ENCODE results near the gene FOXI1.
"Not testable (repeated sequence)": the region's sequence is repeated elsewhere in the genome, so short reads cannot be mapped to it uniquely, and the experiment has no call there.

FOXI1 gene

GRCh38 chr5:170080217-170080616 is 25.5 kb upstream of the FOXI1 start:
- H3K9me3 Mint-ChIP-seq = no peaks in the 10 kb centered on the region
- no peaks in the 10 kb centered on the region for H3K4me1 Mint-ChIP-seq
- H3K36me3 Mint-ChIP-seq = peaks cover 34% of the 10 kb centered on the region
- H3K27ac Mint-ChIP-seq = no peak overlapping the region
- no peak overlapping the region for H3K4me3 Mint-ChIP-seq
- no peaks in the 10 kb centered on the region for H3K27me3 Mint-ChIP-seq

GRCh38 chr5:170080786-170081445 is 24.8 kb upstream of the FOXI1 start:
- Mint-ChIP-seq H3K27ac (no peak overlapping the region), H3K36me3 (peaks cover 34% of the 10 kb centered on the region), H3K4me1 (no peaks in the 10 kb centered on the region), H3K27me3 (no peaks in the 10 kb centered on the region), H3K4me3 (no peak overlapping the region), H3K9me3 (no peaks in the 10 kb centered on the region)

GRCh38 chr5:170081616-170082015 is 24.1 kb upstream of the FOXI1 start:
- H3K4me3 Mint-ChIP-seq = no peak overlapping the region
- peaks cover 34% of the 10 kb centered on the region for H3K36me3 Mint-ChIP-seq
- no peaks in the 10 kb centered on the region for H3K27me3 Mint-ChIP-seq
- H3K27ac Mint-ChIP-seq = no peak overlapping the region
- no peaks in the 10 kb centered on the region for H3K4me1 Mint-ChIP-seq
- no peaks in the 10 kb centered on the region for H3K9me3 Mint-ChIP-seq

GRCh38 chr5:170082701-170083100 is 23.0 kb upstream of the FOXI1 start:
- no peak overlapping the region for H3K27ac Mint-ChIP-seq
- H3K36me3 Mint-ChIP-seq = peaks cover 35% of the 10 kb centered on the region

DNA sequence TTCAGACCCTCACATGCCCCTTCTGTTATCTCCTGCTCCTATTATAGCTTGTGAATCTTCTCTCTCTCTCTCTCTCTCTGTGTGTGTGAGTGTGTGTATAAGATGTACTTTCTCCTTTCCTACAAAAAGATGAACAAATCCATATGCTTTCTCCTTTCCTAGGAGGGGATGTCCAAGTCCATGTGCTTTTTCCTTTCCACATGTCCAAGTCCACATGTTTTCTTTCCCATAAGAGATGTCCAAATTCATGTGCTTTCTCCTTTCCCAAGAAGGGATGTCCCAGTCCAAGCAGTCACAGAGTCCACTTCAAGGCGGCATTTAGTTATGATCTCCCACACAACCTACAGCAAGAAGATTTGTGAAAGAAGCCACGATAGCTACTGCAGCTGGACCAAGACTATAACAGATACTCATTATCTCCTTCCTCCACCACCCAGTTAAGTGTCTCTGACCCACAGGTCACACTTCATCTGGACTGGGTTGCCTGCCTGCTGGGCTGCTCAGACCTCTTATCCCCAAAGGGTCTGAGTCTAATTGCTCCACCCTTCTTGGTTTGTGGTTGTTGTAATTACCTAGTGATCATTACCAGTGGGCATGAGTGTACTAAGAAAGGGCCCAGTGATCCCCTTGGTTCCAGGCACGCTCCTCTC is 18.4 kb upstream of the FOXI1 start:
- Mint-ChIP-seq H3K9me3 (no peaks in the 10 kb centered on the region), H3K27ac (no peak overlapping the region), H3K4me1 (no peaks in the 10 kb centered on the region), H3K27me3 (no peaks in the 10 kb centered on the region), H3K4me3 (no peak overlapping the region), H3K36me3 (peaks cover 19% of the 10 kb centered on the region)

More at GRCh38 chr5:170082701-170083100, 23.0 kb upstream of the FOXI1 start:
- H3K4me1 Mint-ChIP-seq = no peaks in the 10 kb centered on the region
- no peaks in the 10 kb centered on the region for H3K27me3 Mint-ChIP-seq
- H3K9me3 Mint-ChIP-seq = no peaks in the 10 kb centered on the region
- H3K4me3 Mint-ChIP-seq = no peak overlapping the region

DNA sequence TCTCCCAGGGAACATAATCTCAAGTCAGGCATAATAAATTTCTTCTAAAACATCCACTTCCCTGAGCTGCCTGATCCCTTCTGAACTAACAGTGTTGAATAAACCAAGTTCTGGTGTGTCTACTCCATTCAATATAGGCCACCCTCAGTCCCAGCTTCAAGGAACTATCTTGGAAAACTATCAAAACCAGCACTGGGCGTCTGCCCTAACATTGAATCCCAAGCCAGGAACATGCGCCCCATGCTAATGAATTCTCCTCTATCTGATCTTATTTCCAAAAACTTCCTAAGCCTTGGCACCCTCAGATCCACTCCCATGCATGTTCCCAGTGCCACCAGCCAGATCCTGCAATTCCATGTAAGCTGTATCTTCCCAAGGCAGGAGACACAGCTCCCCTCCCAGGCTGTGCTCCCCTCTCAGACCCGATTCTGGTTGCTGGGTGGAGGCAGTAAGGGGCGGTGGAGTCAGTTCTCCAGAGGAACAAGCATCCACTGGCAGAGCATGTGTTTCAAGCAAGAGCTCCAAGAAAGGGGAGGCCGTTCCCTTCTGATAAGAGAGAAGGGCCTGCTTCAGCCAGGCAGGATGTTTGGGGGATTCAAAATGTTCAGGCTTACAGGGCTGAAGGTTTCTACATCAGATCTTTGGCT is 13.1 kb upstream of the FOXI1 start:
- H3K27ac Mint-ChIP-seq = no peak overlapping the region
- H3K27me3 Mint-ChIP-seq = no peaks in the 10 kb centered on the region
- no peaks in the 10 kb centered on the region for H3K36me3 Mint-ChIP-seq
- H3K4me3 Mint-ChIP-seq = no peak overlapping the region
- H3K9me3 Mint-ChIP-seq = no peaks in the 10 kb centered on the region
- H3K4me1 Mint-ChIP-seq = peaks cover 4% of the 10 kb centered on the region

DNA sequence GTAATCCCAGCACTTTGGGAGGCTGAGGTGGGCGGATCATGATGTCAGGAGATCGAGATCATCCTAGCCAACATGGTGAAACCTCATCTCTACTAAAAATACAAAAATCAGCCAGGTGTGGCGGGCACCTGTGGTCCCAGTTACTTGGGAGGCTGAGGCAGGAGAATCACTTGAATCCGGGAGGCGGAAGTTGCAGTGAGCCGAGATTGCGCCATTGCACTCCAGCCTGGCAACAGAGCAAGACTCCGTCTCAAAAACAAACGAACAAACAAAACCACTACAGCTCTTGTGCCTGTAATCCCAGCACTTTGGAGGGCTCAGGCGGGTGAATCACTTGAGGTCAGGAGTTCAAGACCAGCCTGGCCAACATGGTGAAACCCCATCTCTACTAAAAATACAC is 11.4 kb upstream of the FOXI1 start:
- not testable (repeated sequence) for H3K27ac Mint-ChIP-seq, H3K9me3 Mint-ChIP-seq, H3K27me3 Mint-ChIP-seq, H3K4me3 Mint-ChIP-seq, H3K4me1 Mint-ChIP-seq, H3K36me3 Mint-ChIP-seq

DNA sequence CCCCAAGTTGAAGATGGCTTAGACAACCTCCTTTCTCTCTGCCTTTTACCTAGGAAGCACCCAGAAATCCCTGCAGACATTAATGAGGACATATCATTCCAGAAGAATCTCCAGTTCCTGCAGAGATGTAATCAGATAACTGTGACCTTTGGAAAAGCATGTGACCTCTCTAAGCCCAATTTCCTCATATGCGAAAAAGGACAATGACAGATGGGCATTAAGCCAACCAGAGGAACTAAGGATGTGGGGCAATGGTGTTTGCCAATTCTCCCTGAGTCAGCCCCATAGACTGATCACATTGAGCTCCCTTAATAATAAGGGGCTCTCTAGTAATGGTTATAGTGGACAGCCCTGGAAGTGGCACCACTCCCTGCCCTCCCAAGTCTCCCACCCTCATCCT is 10.1 kb upstream of the FOXI1 start:
- peaks cover 4% of the 10 kb centered on the region for H3K4me1 Mint-ChIP-seq
- H3K9me3 Mint-ChIP-seq = no peaks in the 10 kb centered on the region
- no peaks in the 10 kb centered on the region for H3K36me3 Mint-ChIP-seq
- no peak overlapping the region for H3K4me3 Mint-ChIP-seq
- no peaks in the 10 kb centered on the region for H3K27me3 Mint-ChIP-seq
- H3K27ac Mint-ChIP-seq = no peak overlapping the region

DNA sequence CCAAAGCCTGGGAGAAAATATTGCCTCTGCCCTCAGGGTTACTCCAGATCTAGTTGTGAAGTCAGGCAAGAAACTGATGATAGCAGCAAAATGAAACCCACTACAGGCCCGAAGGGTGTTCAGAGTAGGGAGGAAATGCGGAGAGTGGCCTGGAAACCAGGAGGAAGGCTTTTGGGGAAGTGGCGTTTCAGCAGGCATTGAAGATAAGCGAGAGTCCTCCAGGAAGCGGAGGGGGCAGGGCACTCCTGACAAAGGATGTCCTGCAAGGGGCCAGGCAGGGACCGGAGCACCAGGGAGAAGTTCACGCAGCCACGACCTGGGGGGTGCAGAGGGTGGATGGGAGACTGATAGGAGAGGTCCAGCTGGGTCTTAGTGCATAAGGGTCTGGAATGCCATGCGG is 7.8 kb upstream of the FOXI1 start:
- Mint-ChIP-seq H3K36me3 (no peaks in the 10 kb centered on the region), H3K27me3 (no peaks in the 10 kb centered on the region), H3K9me3 (no peaks in the 10 kb centered on the region), H3K4me1 (peaks cover 4% of the 10 kb centered on the region), H3K4me3 (no peak overlapping the region), H3K27ac (no peak overlapping the region)

DNA sequence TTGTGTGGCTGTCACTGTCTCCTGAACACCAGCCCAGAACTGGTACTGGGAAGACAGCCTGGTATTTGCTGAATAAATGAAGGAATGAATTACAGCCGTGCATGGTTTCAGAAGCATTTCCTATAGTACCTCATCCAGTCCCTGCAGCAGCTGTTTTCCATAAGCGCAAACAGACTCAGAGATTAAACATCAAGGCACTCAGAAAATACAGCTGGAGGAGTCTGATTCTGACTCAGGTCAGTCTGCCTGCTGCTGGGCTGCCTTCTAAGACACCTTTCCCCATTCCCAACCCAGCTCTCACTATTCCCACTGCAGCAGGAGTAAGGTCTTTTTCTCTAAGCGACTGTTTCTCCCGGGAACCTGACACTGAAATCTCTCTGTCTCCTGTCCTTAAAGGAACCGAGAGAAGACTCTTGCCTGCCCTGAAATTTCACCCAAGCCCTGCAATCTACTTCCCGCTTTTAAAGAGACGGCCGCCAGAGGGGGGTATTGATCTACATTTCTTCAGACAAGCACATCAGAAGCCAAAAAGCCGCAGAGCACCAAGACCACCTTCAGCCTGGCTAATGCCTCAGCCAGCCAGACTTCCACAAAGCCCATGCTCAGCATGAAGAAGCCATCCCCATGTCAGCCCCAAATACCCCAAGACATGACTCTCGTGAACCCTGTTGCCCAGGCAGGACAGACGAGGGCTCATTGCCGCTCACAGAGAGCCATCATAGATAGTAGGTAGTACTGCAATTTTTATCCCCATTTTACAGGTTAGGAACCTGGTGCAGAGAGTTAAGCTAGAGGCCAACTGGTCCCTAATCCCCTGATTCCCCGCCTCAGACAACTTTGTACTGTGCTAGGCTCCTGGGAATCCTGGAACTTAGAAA is 5.4 kb upstream of the FOXI1 start:
- H3K9me3 Mint-ChIP-seq = no peaks in the 10 kb centered on the region
- no peaks in the 10 kb centered on the region for H3K4me1 Mint-ChIP-seq
- H3K36me3 Mint-ChIP-seq = no peaks in the 10 kb centered on the region
- no peak overlapping the region for H3K27ac Mint-ChIP-seq
- no peak overlapping the region for H3K4me3 Mint-ChIP-seq
- peaks cover 3% of the 10 kb centered on the region for H3K27me3 Mint-ChIP-seq

- H3K4me3 Mint-ChIP-seq = no peak overlapping the region
- H3K36me3 Mint-ChIP-seq = no peaks in the 10 kb centered on the region
- H3K27ac Mint-ChIP-seq = no peak overlapping the region
- no peaks in the 10 kb centered on the region for H3K4me1 Mint-ChIP-seq
- peaks cover 5% of the 10 kb centered on the region for H3K27me3 Mint-ChIP-seq
- H3K9me3 Mint-ChIP-seq = no peaks in the 10 kb centered on the region
These were observed 2.2 kb upstream of the FOXI1 start for GRCh38 chr5:170103447-170103846.

GRCh38 chr5:170104299-170104698 is 1.4 kb upstream of the FOXI1 start:
- no peak overlapping the region for H3K27ac Mint-ChIP-seq

DNA sequence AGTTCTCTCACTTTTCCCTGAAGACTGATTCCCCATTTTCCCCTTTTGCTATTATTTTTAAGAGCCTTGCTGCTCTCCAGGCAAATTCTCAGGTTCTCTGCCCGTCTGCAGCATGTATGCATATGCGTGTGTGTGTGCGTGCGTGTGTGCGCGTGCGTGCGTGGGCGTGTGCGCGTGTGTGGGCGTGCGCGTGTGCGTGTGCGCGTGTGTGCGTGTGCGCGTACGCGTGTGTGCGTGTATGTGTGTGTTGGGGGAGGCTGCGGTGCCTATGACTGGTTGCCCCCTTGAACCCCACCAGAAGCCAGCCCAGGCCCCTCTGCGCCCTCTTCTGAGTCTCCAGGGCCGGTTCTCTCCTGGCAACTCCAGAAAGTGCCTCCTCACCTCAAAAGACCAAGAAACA is 987 bp upstream of the FOXI1 start:
- H3K4me1 Mint-ChIP-seq = no peaks in the 10 kb centered on the region
- H3K27me3 Mint-ChIP-seq = peaks cover 5% of the 10 kb centered on the region
- H3K4me3 Mint-ChIP-seq = no peak overlapping the region
- no peaks in the 10 kb centered on the region for H3K36me3 Mint-ChIP-seq
- H3K9me3 Mint-ChIP-seq = no peaks in the 10 kb centered on the region
- H3K27ac Mint-ChIP-seq = no peak overlapping the region

More at GRCh38 chr5:170104299-170104698, 1.4 kb upstream of the FOXI1 start:
- Mint-ChIP-seq H3K4me1 (no peaks in the 10 kb centered on the region), H3K4me3 (no peak overlapping the region), H3K36me3 (no peaks in the 10 kb centered on the region), H3K9me3 (no peaks in the 10 kb centered on the region), H3K27me3 (peaks cover 5% of the 10 kb centered on the region)

DNA sequence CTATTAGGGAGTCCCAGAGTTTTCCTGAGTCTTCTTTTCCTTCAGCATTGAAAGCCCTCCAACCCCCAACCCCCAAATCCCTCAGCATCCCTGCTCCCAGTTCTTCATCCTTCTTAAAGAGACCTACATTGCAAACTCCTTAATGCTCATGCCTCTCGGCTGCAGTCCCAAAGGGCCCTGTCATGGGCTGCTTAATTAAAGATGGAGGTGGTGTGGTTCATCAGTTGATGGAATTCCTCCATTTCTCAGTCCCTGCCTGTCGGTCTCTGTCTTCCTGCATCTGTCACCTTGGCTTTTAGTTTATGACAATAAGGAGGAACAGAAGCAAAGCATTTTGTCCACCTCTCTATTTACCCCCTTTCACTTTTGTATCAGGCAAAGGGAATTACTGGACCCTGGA is 2.0 kb downstream of the FOXI1 start:
- no peaks in the 10 kb centered on the region for H3K9me3 Mint-ChIP-seq
- no peak overlapping the region for H3K4me3 Mint-ChIP-seq
- H3K27ac Mint-ChIP-seq = no peak overlapping the region

GRCh38 chr5:170108266-170108785 is 2.6 kb downstream of the FOXI1 start:
- no peaks in the 10 kb centered on the region for H3K36me3 Mint-ChIP-seq
- H3K4me1 Mint-ChIP-seq = no peaks in the 10 kb centered on the region
- peaks cover 5% of the 10 kb centered on the region for H3K27me3 Mint-ChIP-seq
- H3K9me3 Mint-ChIP-seq = no peaks in the 10 kb centered on the region
- H3K27ac Mint-ChIP-seq = no peak overlapping the region
- no peak overlapping the region for H3K4me3 Mint-ChIP-seq

More for the DNA sequence above, 2.0 kb downstream of the FOXI1 start:
- Mint-ChIP-seq H3K27me3 (peaks cover 5% of the 10 kb centered on the region), H3K4me1 (no peaks in the 10 kb centered on the region), H3K36me3 (no peaks in the 10 kb centered on the region)

Measured in activated naive CD4-positive, alpha-beta T cell treated with anti-CD3 and anti-CD28 coated beads, Interleukin-2, amount 50 U/mL, for 24 hours (primary cell).